ENCODE data around the gene SPDYE3.
A peak's percentile ranks its signal among the peaks of the same experiment; 100 is the strongest.
"Not testable (repeated sequence)": the region's sequence is repeated elsewhere in the genome, so short reads cannot be mapped to it uniquely, and the experiment has no call there.

SPDYE3 gene

GRCh38 chr7:100287191-100287969 lies 20.1 kb upstream of the SPDYE3 start:
- DNase-seq (ENCODE audit: low read depth): not testable (repeated sequence)

GRCh38 chr7:100288258-100288657 lies 19.2 kb upstream of the SPDYE3 start:
- not testable (repeated sequence) for DNase-seq (ENCODE audit: low read depth)

DNA sequence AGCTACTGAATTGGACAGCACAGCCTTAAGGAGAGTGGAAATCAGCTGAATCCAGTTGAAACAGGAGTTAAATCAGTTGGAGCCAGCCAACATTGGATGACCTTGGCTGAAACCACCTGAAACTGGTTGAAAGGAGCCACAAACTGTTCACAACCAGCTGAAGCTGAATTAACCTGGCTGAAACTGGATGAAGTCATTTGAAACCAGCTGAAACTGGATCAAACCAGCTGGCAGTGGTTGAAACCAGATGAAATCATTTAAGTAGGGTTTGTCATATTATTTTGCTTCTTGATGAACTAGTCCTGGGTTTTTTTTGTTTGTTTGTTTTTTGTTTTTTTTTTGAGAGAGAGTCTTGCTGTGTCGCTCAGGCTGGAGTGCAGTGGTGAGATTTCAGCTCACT lies 15.3 kb upstream of the SPDYE3 start:
- not testable (repeated sequence) for DNase-seq (ENCODE audit: low read depth)

DNA sequence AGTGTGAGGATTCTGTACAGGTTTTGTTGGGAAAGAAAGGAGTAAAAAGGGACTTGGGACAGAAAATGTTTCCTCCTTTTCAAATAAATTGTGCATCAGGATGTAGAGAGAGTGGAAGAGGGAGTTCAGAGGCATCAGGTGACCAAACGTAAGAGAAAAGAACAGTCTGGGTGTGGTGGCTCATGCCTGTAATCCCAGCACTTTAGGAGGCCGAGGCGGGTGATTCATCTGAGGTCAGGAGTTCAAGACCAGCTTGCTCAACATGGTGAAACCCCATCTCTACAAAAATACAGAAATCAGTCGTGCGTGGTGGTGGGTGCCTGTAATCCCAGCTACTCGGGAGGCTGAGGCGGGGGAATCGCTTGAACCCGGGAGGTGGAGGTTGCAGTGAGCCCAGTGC lies 12.2 kb upstream of the SPDYE3 start:
- not testable (repeated sequence) for DNase-seq (ENCODE audit: low read depth)

DNA sequence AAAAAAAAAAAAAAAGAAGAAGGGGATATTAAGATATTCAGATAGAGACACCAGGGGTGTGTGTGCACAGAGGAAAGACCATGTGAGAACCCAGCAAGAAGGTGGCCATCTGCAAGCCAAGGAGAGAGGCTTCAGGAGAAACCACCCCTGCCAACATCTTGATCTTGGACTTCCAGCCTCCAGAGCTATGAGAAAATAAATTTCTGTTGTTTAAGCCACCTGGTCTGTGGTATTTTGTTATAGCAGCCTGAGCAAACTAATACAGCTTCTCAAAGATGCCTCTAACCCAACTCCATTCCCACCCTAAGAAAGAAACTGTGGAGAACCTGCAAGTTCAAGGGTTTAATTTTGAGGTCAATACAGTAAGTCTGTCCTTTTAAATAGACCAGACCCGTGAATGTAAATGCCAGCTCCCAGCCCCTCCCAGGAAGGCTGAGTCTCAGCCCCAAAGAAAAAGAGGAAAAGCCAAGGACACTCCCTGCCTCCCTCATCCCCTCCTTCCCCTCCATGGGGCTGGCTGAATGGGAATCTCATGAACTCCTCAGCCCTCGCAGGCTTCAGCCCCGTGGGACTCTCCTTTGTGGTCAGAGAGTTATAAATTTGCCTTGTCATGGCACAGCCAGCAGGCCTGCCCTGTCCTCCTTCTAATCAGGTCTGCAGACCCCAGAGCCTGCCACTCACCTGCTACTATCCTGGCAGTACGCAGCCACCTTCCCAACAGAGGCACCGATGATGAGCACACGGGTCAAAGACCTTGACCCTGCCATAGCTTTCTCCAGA lies 9.5 kb upstream of the SPDYE3 start:
- DNase-seq (ENCODE audit: low read depth): not testable (repeated sequence)

DNA sequence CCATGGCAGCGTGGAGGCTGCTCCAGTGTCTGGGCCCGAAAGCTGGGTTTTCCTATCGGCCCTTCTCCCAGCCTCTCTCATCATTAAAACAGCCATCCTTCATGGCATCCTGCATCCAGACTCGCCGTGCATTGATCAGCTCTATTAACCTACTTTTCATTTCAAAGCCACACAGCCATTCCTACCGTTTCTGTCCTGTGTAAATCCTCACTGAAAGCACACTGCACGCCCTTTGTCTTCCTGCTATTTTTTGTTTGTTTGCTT lies 8.9 kb upstream of the SPDYE3 start:
- DNase-seq (ENCODE audit: low read depth): not testable (repeated sequence)

DNA sequence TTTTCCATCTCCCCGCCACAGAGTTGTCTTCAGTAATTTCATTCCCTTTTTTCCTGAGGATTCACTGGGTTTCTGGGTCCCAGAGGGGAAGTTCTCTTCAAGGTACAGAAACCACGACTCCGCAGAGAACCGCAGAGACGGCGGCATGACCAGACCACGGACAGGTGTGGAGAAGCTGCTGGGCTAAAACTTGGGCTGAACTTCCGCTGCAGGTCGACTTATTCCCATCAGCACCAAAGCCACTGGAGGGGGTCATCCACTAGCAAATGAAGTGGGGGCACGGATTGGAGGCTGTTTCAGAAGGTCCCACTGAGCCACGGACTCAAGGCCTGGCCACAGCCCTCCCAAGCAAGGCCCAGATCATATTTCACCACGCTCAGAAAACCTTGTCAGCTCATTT lies 3.0 kb upstream of the SPDYE3 start:
- DNase-seq (ENCODE audit: low read depth): not testable (repeated sequence)

- DNase-seq (ENCODE audit: low read depth): not testable (repeated sequence)
Measured at GRCh38 chr7:100318329-100318728, 10.8 kb downstream of the SPDYE3 start.

DNA sequence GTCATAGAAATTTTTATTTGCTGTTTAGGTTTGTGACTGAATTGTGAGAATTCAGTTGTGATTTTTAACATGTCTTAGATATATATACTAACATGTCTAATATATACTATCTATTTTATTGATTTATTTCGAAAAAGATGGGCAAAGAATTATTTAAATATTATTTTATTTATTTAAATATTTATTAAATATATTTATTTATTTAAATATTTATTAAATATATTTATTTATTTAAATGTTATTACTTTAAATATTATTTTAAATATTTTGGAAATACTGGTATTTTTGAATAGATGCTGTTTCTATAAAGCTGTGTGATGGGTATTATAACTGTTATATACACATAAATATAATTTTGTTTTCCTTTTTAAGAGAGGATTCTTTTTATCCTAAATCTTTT lies 14.1 kb downstream of the SPDYE3 start:
- not testable (repeated sequence) for DNase-seq (ENCODE audit: low read depth)

DNA sequence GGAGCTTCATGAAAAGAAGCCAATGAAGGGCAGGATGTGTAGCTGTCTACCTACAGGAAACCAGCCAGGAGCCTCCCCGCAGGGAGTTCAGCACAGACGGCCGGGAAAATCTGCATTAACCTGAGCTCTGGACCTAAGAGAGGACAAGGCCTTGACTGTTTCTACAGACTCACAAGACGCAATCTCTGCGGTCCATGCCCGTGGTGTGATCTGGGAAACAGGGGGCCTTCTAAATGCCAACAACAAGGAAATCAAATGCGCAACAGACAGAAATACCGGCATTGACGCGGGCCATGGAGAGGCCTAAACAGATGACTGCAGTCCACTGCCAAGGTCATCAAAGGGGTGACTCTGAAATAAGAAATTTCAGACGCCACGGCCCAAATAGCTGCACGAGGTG lies 16.7 kb downstream of the SPDYE3 start:
- DNase-seq (ENCODE audit: low read depth): not testable (repeated sequence)

GRCh38 chr7:100325671-100326070 lies 18.2 kb downstream of the SPDYE3 start:
- not testable (repeated sequence) for DNase-seq (ENCODE audit: low read depth)

DNA sequence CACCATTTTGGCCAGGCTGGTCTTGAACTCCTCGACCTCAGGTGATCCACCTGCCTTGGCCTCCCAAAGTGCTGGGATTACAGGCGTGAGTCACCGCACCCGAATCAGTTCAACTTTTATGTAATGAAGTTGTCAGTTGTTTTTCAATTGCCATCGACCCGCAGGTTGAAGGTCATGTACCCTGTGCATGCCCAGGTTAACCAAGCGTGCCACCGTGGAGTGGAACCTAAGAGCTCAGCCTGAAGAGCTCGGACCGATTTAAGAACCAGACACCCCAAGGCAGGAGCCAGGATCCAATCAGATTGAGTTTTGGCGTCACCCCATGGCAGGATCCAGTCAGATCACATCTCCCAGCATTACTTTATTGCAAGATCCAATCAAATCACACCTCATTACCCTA lies 19.4 kb downstream of the SPDYE3 start:
- not testable (repeated sequence) for DNase-seq (ENCODE audit: low read depth)

DNA sequence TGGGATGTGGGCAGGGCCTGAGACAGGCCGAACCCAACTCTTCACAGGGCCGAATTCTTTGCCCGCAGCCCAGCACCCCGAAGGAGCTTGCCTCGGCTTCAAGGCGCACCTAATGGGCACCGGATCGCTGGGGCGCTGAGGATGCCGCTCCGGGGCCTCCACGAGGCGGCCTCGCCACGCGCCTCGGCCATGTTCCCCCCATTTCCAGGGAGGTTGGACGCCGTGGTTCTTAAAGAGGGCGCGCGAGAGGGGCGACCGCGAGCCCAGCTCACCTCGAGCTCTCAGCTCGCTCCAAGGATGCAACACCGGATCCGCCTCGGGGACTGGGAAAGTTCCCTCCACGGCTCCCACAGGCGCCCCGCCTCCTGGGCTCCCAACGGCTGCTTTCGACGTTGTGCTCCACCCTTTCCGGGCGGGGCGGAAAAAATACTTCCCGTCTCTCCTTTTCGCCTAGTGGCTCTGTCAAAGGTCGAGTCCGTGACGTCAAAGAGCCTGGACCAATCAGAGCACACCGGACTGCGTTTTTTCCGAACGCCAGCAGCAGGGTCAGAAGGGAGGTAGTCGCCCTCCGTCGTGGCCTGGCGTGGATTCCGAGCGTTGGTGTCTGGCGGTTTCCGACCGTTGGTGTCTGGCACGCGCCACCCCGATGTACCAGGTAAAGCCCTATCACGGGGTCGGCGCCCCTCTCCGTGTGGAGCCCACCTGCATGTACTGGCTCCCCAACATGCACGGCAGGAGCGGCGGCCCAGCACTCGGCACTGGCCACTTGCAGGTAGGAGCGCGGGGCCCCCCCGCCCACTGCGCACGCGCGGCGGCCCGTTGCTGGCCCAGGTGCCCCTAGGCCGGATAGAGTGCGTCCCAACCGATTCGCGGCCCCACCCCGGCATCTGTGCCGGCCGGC lies 28.3 kb downstream of the SPDYE3 start:
- peak; percentile 78 for DNase-seq (ENCODE audit: low read depth)

- DNase-seq (ENCODE audit: low read depth): not testable (repeated sequence)
Measured at GRCh38 chr7:100338083-100338696, 30.7 kb downstream of the SPDYE3 start.

DNA sequence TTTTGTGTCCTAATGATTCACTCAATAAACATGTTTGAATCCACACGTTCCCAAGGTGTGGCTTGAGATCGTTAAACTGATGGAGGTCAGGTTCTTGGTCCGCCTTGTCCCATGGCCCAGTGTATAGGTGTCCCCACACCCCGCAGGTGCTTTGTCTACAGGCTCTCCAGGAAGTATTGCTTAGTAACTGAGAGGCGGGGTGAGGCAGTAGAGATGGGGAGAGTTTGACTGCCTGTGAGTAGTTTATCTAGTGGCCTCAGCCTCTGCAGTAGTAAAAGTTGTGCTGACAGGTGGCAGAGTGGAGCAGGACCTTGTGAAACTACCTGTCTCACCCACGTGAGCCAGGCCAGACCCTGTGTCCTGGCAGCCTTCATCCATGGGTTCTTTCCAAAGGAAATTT lies 33.8 kb downstream of the SPDYE3 start:
- not testable (repeated sequence) for DNase-seq (ENCODE audit: low read depth)

DNA sequence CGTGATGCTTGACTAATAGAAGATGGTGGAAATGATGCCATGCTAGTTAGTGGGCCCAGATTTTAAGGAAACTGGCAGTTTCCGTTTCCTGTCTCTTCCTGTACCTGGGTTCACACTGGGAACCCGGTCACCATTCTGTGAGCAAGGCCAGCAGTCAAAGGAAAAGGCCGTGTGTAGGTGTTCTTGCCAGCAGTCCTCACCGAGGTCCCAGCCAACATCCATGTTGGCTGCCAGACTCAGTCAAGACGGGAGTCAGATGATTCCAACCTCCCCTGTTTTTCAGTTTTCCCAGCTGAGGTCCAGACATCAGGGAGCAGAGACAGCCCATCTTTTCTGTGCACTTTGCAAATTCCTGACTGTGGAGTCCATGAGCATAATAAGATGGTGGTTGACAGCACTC lies 35.3 kb downstream of the SPDYE3 start:
- no peak for DNase-seq (ENCODE audit: low read depth)

DNA sequence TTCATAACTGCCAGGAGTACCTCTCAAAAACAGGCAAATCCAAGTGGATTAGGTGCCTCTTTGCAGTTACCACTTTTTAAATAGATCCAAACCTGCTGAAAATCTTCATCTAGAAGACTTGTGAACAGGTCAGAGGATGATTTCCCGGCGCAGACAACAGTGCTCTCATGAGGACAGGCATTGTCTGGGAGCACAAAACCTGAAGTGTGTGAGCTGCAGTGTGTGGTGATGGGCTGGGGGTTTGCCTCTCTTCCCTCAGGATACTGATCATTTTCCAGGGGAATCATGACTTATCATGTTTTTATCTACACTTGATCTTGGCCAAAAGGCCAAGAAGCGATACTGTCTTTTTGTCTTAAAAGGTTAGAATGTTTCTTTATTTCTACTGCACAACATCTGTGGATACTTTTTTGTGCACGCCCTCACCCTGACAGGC lies 36.6 kb downstream of the SPDYE3 start:
- DNase-seq (ENCODE audit: low read depth): not testable (repeated sequence)

DNA sequence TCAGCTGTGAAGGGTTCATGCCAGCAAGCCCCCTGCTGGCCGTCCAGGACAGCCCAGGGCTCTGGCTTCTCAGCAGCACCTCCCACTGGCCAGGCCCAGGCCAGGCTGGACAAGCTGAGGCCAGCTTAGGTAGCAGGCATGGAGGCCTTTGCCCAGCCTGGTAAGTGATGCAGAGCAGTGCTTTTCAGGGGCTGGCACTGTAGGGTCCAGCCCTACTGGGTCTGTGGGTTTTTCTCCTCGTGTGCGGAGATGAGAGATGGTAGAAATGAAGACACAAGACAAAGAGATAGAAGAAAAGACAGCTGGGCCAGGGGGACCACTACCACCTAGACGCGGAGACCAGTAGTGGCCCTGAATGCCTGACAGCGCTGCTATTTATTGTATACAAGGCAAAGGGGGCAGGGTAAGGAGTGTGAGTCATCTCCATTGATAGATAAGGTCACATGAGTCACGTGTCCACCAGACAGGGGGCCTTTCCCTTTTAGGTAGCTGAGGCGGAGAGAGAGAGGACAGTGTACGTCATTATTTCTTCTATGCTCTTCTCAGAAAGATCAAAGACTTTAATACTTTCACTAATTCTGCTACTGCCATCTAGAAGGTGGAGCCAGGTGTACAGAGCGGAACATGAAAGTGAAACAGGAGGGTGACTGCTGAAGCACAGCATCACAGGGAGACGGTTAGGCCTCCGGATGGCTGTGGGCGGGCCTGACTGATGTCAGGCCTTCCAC lies 37.2 kb downstream of the SPDYE3 start:
- DNase-seq (ENCODE audit: low read depth): peak; percentile 52

GRCh38 chr7:100345288-100345672 lies 37.8 kb downstream of the SPDYE3 start:
- peak; percentile 38 for DNase-seq (ENCODE audit: low read depth)

DNA sequence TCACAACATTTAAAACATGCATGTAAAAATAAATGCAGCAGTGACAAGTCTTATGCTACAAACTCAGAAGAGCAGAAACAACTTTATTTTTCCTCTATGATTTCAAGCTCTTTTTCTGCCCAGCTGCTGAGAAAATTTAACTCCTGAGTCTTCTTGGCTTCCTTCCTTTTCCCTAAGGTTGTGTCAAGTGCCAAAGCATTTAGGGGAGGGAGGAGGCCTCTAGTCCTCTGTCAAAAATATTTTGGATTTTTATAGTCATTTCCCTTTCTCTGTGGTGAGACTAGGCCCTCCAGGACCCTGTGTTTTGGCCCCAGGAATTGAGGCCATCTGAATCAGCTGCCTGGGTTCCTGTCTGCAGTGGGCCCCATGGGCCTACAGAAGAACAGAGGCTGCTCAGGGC lies 39.4 kb downstream of the SPDYE3 start:
- no peak for DNase-seq (ENCODE audit: low read depth)

DNA sequence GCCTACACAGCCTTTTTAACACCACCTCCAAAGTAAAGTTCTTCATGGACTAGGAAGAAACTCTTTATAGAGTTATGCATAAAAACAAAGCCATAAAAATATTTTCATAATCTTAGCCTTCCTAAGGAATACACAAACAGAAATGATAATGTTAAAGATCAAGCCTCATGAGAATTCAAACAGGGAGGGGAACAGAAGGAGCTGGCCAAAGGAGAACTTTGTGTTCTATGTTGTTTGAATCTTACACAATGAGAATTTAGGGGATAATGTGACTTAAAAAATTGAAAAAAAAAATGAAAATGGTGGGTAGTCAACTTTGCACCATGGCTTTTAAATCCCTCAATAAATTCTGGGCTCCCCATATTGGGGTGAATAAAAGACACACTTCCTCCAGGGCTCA lies 41.3 kb downstream of the SPDYE3 start:
- no peak for DNase-seq (ENCODE audit: low read depth)

Measured in stimulated activated CD8-positive, alpha-beta memory T cell treated with anti-CD3 and anti-CD28 coated beads, Interleukin-12 subunit alpha, Interleukin-12 subunit beta, amount 100 ng/mL, for 4 hours (primary cell).